Panc1 (cell line): ENCODE measurements around the gene TMUB1. TPM values are rescaled to one million over a fixed set of nuclear protein-coding genes. Genes with fewer than 3 reads are reported as not detected.

ENCODE experiments used
- ATAC-seq: fragments of 200-7000 bp; cut with Tn5 transposase; 2 replicates; pipeline ENCODE4 v1.9.1; 2020; ENCODE audit warnings: mild to moderate bottlenecking, moderate library complexity
- BruUV-seq: library from RNA; stranded (reverse); fragments of 400-500 nt; replicated peaks from 2 replicates; lab custom pipeline; 2021; lab: Mats Ljungman, UMichigan
- CTCF ChIA-PET: fragments of 300-600 bp; sonication (Branson Sonifier 250); formaldehyde crosslinking; loops from one replicate; lab custom pipeline; 2022; ENCODE audit warnings: antibody characterized with exemption; lab: Charles Lee
- POLR2A ChIA-PET: fragments of 300-600 bp; sonication (Branson Sonifier 250); formaldehyde crosslinking; loops from one replicate; lab custom pipeline; 2022; ENCODE audit warnings: antibody characterized with exemption; lab: Charles Lee
- DNase-seq: peaks from one replicate; pipeline ENCODE4 v3.0.0-alpha.2; 2010; ENCODE audit warnings: low read depth, low spot score
- H3K27ac ChIP-seq: 2 replicates; pipeline ENCODE4 v1.5.1; 2011; ENCODE audit warnings: mild to moderate bottlenecking, low read length, inconsistent platforms
- H3K27me3 ChIP-seq: fragments of 200-500 bp; sonication (Bioruptor generic); 2 replicates; pipeline ENCODE4 v1.6.0; 2014; ENCODE audit warnings: low read length, inconsistent platforms; ENCODE audit not compliant: control insufficient read depth, insufficient read depth
- H3K36me3 ChIP-seq: fragments of 200-500 bp; sonication (Bioruptor generic); 2 replicates; pipeline ENCODE4 v1.5.1; 2014; ENCODE audit warnings: inconsistent platforms, mild to moderate bottlenecking, low read length, moderate library complexity; ENCODE audit not compliant: control insufficient read depth, insufficient read depth
- H3K4me1 ChIP-seq: 2 replicates; pipeline ENCODE4 v1.5.1; 2011; ENCODE audit warnings: inconsistent platforms, mild to moderate bottlenecking, low read length, moderate library complexity; ENCODE audit not compliant: control insufficient read depth, insufficient read depth
- H3K4me3 ChIP-seq, 2 experiments: 2 replicates each; pipeline ENCODE4 v1.5.1; 2011 to 2012; ENCODE audit warnings: low read depth in 2 of 2, low read length in 2 of 2, mild to moderate bottlenecking in 2 of 2, inconsistent platforms in 1 of 2, moderate library complexity in 1 of 2
- H3K9me3 ChIP-seq: fragments of 200-500 bp; sonication (Bioruptor generic); 2 replicates; pipeline ENCODE4 v1.5.1; 2014; ENCODE audit warnings: low read depth, mild to moderate bottlenecking, inconsistent platforms, low read length, moderate library complexity; ENCODE audit not compliant: control insufficient read depth, insufficient read depth
- CTCF ChIP-seq: fragments of 450-650 bp; IDR thresholded peaks from 2 replicates; pipeline ENCODE4 v1.5.1; 2017; ENCODE audit warnings: mild to moderate bottlenecking
- POLR2AphosphoS5 ChIP-seq: IDR thresholded peaks from 2 replicates; pipeline ENCODE4 v1.6.1; 2012; ENCODE audit warnings: mild to moderate bottlenecking, low read depth, low read length, moderate library complexity
- REST ChIP-seq, 2 experiments: IDR thresholded peaks; 2 replicates each; pipeline ENCODE4 v1.6.1; 2011 to 2012; ENCODE audit warnings: low read depth in 2 of 2, control low read depth in 1 of 2, low read length in 1 of 2, mild to moderate bottlenecking in 1 of 2, moderate library complexity in 1 of 2; ENCODE audit not compliant: insufficient read depth in 1 of 2
- SIN3A ChIP-seq: IDR thresholded peaks from 2 replicates; pipeline ENCODE4 v1.6.1; 2012; ENCODE audit warnings: low read depth, mild to moderate bottlenecking, low read length, moderate library complexity, borderline replicate concordance; ENCODE audit not compliant: insufficient read depth
- TCF7L2 ChIP-seq: IDR thresholded peaks from 2 replicates; pipeline ENCODE4 v1.6.1; 2011; ENCODE audit warnings: mild to moderate bottlenecking, low read depth, low read length, inconsistent platforms
- in situ Hi-C: cut with HindIII; loops from 2 replicates; pipeline ENCODE4 v1.10.0; 2016; ENCODE audit warnings: low sequenced_read_pairs, low pct_unique_long_range_greater_than_20kb
- intact Hi-C: fragments of 100-400 bp; cut with micrococcal nuclease; formaldehyde crosslinking; loops from one replicate; pipeline ENCODE4 v1.10.0; 2022; ENCODE audit not compliant: unreplicated experiment
- total RNA-seq: library from RNA; stranded (reverse); gene quantifications from one replicate; pipeline ENCODE4 v1.2.1, GENCODE V29; 2021; ENCODE audit not compliant: unreplicated experiment

TMUB1 gene
- total RNA-seq, 1 experiment from 2014 or later, result 112 TPM

GRCh38 chr7:151053751-151054150 is 29.5 kb downstream of the TMUB1 start:
- Histone ChIP-seq H3K4me1 (peaks cover 14% of the 10 kb centered on the region), H3K36me3 (no peaks in the 10 kb centered on the region; the same call in 1 of the 2 replicates), H3K27me3 (no peaks in the 10 kb centered on the region), H3K9me3 (no peaks in the 10 kb centered on the region), H3K4me3 (no peak overlapping the region), H3K27ac (no peak overlapping the region)
- ChIA-PET POLR2A (no interaction called here), CTCF (no interaction called here)
- no TSS peak for BruUV-seq
- TF ChIP-seq CTCF (no peak), SIN3A (no peak), TCF7L2 (no peak), POLR2AphosphoS5 (no peak), REST (IDR thresholded peaks at IDR 0.05; ENCODE audit: insufficient read depth in 1 of 2, low read depth in 2 of 2, low read length in 1 of 2) (no peak)
- intact Hi-C loops (no loop called here), in situ Hi-C loops (no loop called here)
- no peak for DNase-seq
- no peak for ATAC-seq

GRCh38 chr7:151053096-151053495 is 30.2 kb downstream of the TMUB1 start:
- no peak overlapping the region for H3K27ac ChIP-seq
- BruUV-seq, result no TSS peak
- H3K4me3 ChIP-seq, result no peak overlapping the region
- in situ Hi-C loops, result no loop called here
- no peaks in the 10 kb centered on the region for H3K27me3 ChIP-seq
- ChIA-PET POLR2A (no interaction called here), CTCF (no interaction called here)
- H3K36me3 ChIP-seq, result no peaks in the 10 kb centered on the region; the same call in 1 of the 2 replicates
- H3K4me1 ChIP-seq, result peaks cover 8% of the 10 kb centered on the region
- no peaks in the 10 kb centered on the region for H3K9me3 ChIP-seq
- DNase-seq (no peak), ATAC-seq (no peak)
- intact Hi-C loops, result no loop called here
- TF ChIP-seq SIN3A (no peak), CTCF (no peak), TCF7L2 (no peak), REST (IDR thresholded peaks at IDR 0.05; ENCODE audit: insufficient read depth in 1 of 2, low read depth in 2 of 2, low read length in 1 of 2) (no peak), POLR2AphosphoS5 (no peak)
